Kidney glomerular epithelial cell (primary cell): Measurements from ENCODE around the gene FLT4.

ENCODE experiments used
- DNase-seq: peaks from one replicate; lab custom pipeline; 2025; lab: John Stamatoyannopoulos, UW

FLT4 gene

GRCh38 chr5:180605554-180606214 is 43.7 kb downstream of the FLT4 start:
- no peak for DNase-seq

GRCh38 chr5:180604271-180604670 is 45.1 kb downstream of the FLT4 start:
- no peak for DNase-seq

- no peak for DNase-seq
These were observed 46.3 kb downstream of the FLT4 start for GRCh38 chr5:180603076-180603594.

- no peak for DNase-seq
These were observed 46.8 kb downstream of the FLT4 start for GRCh38 chr5:180602481-180603075.

- no peak for DNase-seq
These were observed 47.6 kb downstream of the FLT4 start for GRCh38 chr5:180601591-180602480.

- no peak for DNase-seq
These were observed 48.8 kb downstream of the FLT4 start for GRCh38 chr5:180600554-180601041.

- DNase-seq = no peak
These were observed 49.3 kb downstream of the FLT4 start for GRCh38 chr5:180599981-180600553.

GRCh38 chr5:180599590-180599914 is 49.8 kb downstream of the FLT4 start:
- no peak for DNase-seq

GRCh38 chr5:180598797-180599589 is 50.4 kb downstream of the FLT4 start:
- DNase-seq = no peak

- no peak for DNase-seq
These were observed 51.1 kb downstream of the FLT4 start for GRCh38 chr5:180598316-180598701.

- no peak for DNase-seq
These were observed 52.6 kb downstream of the FLT4 start for GRCh38 chr5:180596668-180597231.

- no peak for DNase-seq
These were observed 53.2 kb downstream of the FLT4 start for GRCh38 chr5:180596115-180596667.

- DNase-seq = no peak
These were observed 53.9 kb downstream of the FLT4 start for GRCh38 chr5:180595381-180596114.

- DNase-seq = no peak
These were observed 54.4 kb downstream of the FLT4 start for GRCh38 chr5:180595046-180595379.

- no peak for DNase-seq
These were observed 54.9 kb downstream of the FLT4 start for GRCh38 chr5:180594311-180595045.

- DNase-seq = no peak
These were observed 55.8 kb downstream of the FLT4 start for GRCh38 chr5:180593446-180594206.

- DNase-seq = no peak
These were observed 57.2 kb downstream of the FLT4 start for GRCh38 chr5:180592176-180592575.

- no peak for DNase-seq
These were observed 58.0 kb downstream of the FLT4 start, which contains the start of gene SCGB3A1 for GRCh38 chr5:180591311-180591887. TSS of gene SCGB3A1 (minus strand) at chr5:180591499. CDS start at chr5:180591462, 37 bp downstream.
